PC-3 (cell line): ENCODE data around the gene CCDC8. TPM values are rescaled to one million over a fixed set of nuclear protein-coding genes. Genes with fewer than 3 reads are reported as not detected.
"Not testable (repeated sequence)": the region's sequence is repeated elsewhere in the genome, so short reads cannot be mapped to it uniquely, and the experiment has no call there.

ENCODE experiments used
- ATAC-seq: fragments of 200-7000 bp; cut with Tn5 transposase; 2 replicates; pipeline ENCODE4 v1.9.1; 2020; ENCODE audit warnings: mild to moderate bottlenecking, moderate library complexity
- BruUV-seq: library from RNA; stranded (reverse); fragments of 400-500 nt; replicated peaks from 2 replicates; lab custom pipeline; 2021; lab: Mats Ljungman, UMichigan
- CTCF ChIA-PET: fragments of 300-600 bp; sonication (Branson Sonifier 250); formaldehyde crosslinking; loops from one replicate; lab custom pipeline; 2022; ENCODE audit warnings: antibody characterized with exemption; lab: Charles Lee
- POLR2A ChIA-PET: fragments of 300-600 bp; sonication (Branson Sonifier 250); formaldehyde crosslinking; loops from one replicate; lab custom pipeline; 2022; ENCODE audit warnings: antibody characterized with exemption; ENCODE audit not compliant: unreplicated experiment; lab: Charles Lee
- DNase-seq: peaks from one replicate; pipeline ENCODE4 v3.0.0-alpha.2; 2015
- H2AFZ ChIP-seq: fragments of 300-600 bp; sonication (generic); 2 replicates; pipeline ENCODE4 v1.6.0; 2016; ENCODE audit warnings: antibody characterized with exemption, low read length
- H3F3A ChIP-seq: fragments of 300-600 bp; sonication (generic); one replicate; pipeline ENCODE4 v1.6.0; 2017; ENCODE audit warnings: antibody characterized with exemption, low read length, control low read depth, mild to moderate bottlenecking; ENCODE audit not compliant: unreplicated experiment
- H3K27ac ChIP-seq: fragments of 300-600 bp; sonication (generic); 2 replicates; pipeline ENCODE4 v1.5.1; 2016; ENCODE audit warnings: mild to moderate bottlenecking, low read length
- H3K27me3 ChIP-seq: fragments of 300-600 bp; sonication (generic); 2 replicates; pipeline ENCODE4 v1.6.1; 2016; ENCODE audit warnings: low read length, mixed read lengths
- H3K36me3 ChIP-seq: fragments of 300-600 bp; sonication (generic); 2 replicates; pipeline ENCODE4 v1.6.1; 2016; ENCODE audit warnings: low read depth, mixed run types, low read length, mixed read lengths
- H3K4me1 ChIP-seq: fragments of 300-600 bp; sonication (generic); 2 replicates; pipeline ENCODE4 v1.5.1; 2016; ENCODE audit warnings: low read length; ENCODE audit not compliant: insufficient read depth
- H3K4me2 ChIP-seq: fragments of 300-600 bp; sonication (generic); 2 replicates; pipeline ENCODE4 v1.6.0; 2016; ENCODE audit warnings: low read length
- H3K4me3 ChIP-seq: fragments of 300-600 bp; sonication (generic); 2 replicates; pipeline ENCODE4 v1.5.1; 2016; ENCODE audit warnings: mild to moderate bottlenecking, low read length, mixed read lengths
- H3K79me2 ChIP-seq: fragments of 300-600 bp; sonication (generic); 2 replicates; pipeline ENCODE4 v1.6.1; 2017; ENCODE audit warnings: low read length, mixed read lengths
- H3K9ac ChIP-seq: fragments of 300-600 bp; sonication (generic); 2 replicates; pipeline ENCODE4 v1.6.0; 2016; ENCODE audit warnings: mild to moderate bottlenecking, low read length
- H3K9me2 ChIP-seq: fragments of 300-600 bp; sonication (generic); replicated peaks from 2 replicates; pipeline ENCODE4 v1.6.1; 2016; ENCODE audit warnings: mixed run types, low read length, mixed read lengths
- H3K9me3 ChIP-seq: fragments of 300-600 bp; sonication (generic); 2 replicates; pipeline ENCODE4 v1.6.1; 2016; ENCODE audit warnings: low read length, mixed read lengths
- H4K20me1 ChIP-seq: fragments of 300-600 bp; sonication (generic); 2 replicates; pipeline ENCODE4 v1.6.1; 2016; ENCODE audit warnings: low read length, mixed read lengths
- EZH2 ChIP-seq: fragments of 300-600 bp; sonication (generic); IDR thresholded peaks from one replicate; pipeline ENCODE4 v1.6.1; 2017; ENCODE audit warnings: antibody characterized with exemption, mild to moderate bottlenecking, low read length; ENCODE audit not compliant: unreplicated experiment
- EZH2phosphoT487 ChIP-seq: fragments of 300-600 bp; sonication (generic); IDR thresholded peaks from 2 replicates; pipeline ENCODE4 v1.6.1; 2018; ENCODE audit warnings: mild to moderate bottlenecking, antibody characterized with exemption, low read length, borderline replicate concordance
- intact Hi-C: fragments of 100-400 bp; cut with micrococcal nuclease; formaldehyde crosslinking; loops from 2 replicates; pipeline ENCODE4 v1.9.0; 2023
- total RNA-seq: library from RNA; depleted of rRNA; stranded (reverse); fragments of >200 nt; gene quantifications from 2 replicates; pipeline ENCODE4 v1.2.3, GENCODE V29; 2014
- TF ChIP-seq, protein P1 (sequence below): fragments of 300-600 bp; sonication (generic); conservative IDR thresholded peaks from 2 replicates; pipeline ENCODE4 v1.5.1; 2017; ENCODE audit warnings: antibody characterized with exemption, low read depth, mild to moderate bottlenecking, low read length

The CCDC8 gene
- total RNA-seq, 1 experiment from 2014 or later = not detected

DNA sequence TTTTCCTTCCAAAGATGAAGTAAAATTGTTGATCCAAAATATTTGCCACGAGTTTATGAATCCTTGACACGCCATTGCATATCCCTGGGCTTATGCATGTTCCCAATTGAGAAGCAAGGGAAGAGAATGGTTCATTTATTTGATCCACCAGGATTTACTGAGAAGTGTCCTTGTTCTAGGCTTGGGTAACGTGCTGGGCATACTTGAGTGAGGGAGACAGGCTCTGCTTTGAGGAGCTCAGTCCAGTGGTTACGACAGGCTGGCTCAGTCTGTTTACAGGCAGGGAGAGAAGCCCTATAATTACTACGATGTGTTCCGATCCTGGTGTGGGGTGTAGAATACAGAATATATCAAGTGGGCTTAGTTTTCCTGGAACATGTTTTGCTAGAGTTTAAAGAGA, 21.6 kb upstream of the CCDC8 start:
- ChIA-PET CTCF (no interaction called here), POLR2A (no interaction called here)
- Histone ChIP-seq H3F3A (no peaks in the 10 kb centered on the region), H2AFZ (no peak overlapping the region), H4K20me1 (no peaks in the 10 kb centered on the region), H3K4me1 (no peaks in the 10 kb centered on the region), H3K27me3 (no peaks in the 10 kb centered on the region), H3K79me2 (no peaks in the 10 kb centered on the region), H3K9ac (no peak overlapping the region), H3K27ac (no peak overlapping the region), H3K36me3 (no peaks in the 10 kb centered on the region), H3K4me3 (no peak overlapping the region), H3K9me2 (no peaks in the 10 kb centered on the region), H3K9me3 (no peaks in the 10 kb centered on the region), H3K4me2 (no peak overlapping the region)
- BruUV-seq = no TSS peak
- DNase-seq (no peak), ATAC-seq (no peak)
- intact Hi-C loops = no loop called here
- TF ChIP-seq EZH2 = no peak
- TF ChIP-seq, protein P1, sequence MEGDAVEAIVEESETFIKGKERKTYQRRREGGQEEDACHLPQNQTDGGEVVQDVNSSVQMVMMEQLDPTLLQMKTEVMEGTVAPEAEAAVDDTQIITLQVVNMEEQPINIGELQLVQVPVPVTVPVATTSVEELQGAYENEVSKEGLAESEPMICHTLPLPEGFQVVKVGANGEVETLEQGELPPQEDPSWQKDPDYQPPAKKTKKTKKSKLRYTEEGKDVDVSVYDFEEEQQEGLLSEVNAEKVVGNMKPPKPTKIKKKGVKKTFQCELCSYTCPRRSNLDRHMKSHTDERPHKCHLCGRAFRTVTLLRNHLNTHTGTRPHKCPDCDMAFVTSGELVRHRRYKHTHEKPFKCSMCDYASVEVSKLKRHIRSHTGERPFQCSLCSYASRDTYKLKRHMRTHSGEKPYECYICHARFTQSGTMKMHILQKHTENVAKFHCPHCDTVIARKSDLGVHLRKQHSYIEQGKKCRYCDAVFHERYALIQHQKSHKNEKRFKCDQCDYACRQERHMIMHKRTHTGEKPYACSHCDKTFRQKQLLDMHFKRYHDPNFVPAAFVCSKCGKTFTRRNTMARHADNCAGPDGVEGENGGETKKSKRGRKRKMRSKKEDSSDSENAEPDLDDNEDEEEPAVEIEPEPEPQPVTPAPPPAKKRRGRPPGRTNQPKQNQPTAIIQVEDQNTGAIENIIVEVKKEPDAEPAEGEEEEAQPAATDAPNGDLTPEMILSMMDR = no peak
- TF ChIP-seq EZH2phosphoT487 = no peak

DNA sequence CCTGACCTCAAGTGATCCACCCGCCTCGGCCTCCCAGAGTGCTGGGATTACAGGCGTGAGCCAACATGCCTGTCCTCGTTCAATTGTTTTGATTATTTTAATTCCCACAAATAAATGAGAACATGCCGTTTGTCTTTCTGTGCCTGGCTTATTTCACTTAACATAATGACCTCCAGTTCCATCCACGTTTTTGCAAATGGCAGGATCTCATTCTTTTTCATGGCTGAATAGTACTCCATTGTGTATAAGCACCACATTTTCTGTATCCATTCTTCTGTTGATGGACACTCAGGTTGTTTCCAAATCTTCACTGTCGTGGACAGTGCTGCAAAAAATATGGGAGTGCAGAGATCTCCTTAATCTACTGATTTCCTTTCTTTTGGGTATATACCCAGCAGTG, 20.1 kb upstream of the CCDC8 start:
- BruUV-seq, H3K9ac ChIP-seq, H3K9me3 ChIP-seq, H3K9me2 ChIP-seq, H3K4me2 ChIP-seq, POLR2A ChIA-PET, intact Hi-C loops, H3K79me2 ChIP-seq, H3K4me1 ChIP-seq, ATAC-seq, CTCF ChIA-PET, H2AFZ ChIP-seq, H3K4me3 ChIP-seq, H3K27me3 ChIP-seq, H4K20me1 ChIP-seq, DNase-seq, H3K36me3 ChIP-seq, H3K27ac ChIP-seq, H3F3A ChIP-seq: not testable (repeated sequence)

DNA sequence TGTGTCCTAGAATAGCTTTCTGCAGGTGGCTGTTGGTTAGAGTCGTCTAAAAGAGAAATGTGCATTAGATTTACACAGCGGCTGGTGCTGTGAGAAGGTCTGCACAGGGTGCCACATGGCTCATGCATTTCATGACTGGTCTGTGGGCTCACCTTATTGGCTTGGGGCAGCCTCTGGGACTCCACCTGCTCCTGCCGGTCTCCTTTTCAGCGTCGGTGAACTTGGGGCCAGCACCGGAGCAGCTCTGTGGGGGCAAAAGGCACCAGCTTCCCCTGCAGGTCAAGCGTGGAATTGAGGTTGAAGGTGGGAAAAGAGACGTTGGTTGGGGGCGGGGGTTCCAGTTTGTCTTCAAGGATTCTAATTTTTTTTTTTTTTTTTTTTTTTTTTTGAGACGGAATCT, 18.5 kb upstream of the CCDC8 start:
- H3K4me2 ChIP-seq = no peak overlapping the region
- H4K20me1 ChIP-seq = no peaks in the 10 kb centered on the region
- intact Hi-C loops = no loop called here
- POLR2A ChIA-PET = no interaction called here
- no peak overlapping the region for H2AFZ ChIP-seq
- H3K9me2 ChIP-seq = no peaks in the 10 kb centered on the region
- no peak overlapping the region for H3K4me3 ChIP-seq
- CTCF ChIA-PET = interaction anchor here (0.7 kb wide), 1 partner anchor 46 kb away, joined by 18 read pairs; no protein-coding TSS in a partner anchor
- no peaks in the 10 kb centered on the region for H3K79me2 ChIP-seq
- no peak overlapping the region for H3K9ac ChIP-seq
- ATAC-seq (no peak), DNase-seq (no peak)
- no peaks in the 10 kb centered on the region for H3K36me3 ChIP-seq
- H3K4me1 ChIP-seq = no peaks in the 10 kb centered on the region
- H3K9me3 ChIP-seq = no peaks in the 10 kb centered on the region
- no peaks in the 10 kb centered on the region for H3F3A ChIP-seq
- no TSS peak for BruUV-seq
- no peak for TF ChIP-seq EZH2
- no peak for TF ChIP-seq EZH2phosphoT487
- TF ChIP-seq, protein P1 = no peak
- no peaks in the 10 kb centered on the region for H3K27me3 ChIP-seq
- H3K27ac ChIP-seq = no peak overlapping the region
